ENCODE results near the gene STAT4. TPM values are rescaled to one million over a fixed set of nuclear protein-coding genes. Genes with fewer than 3 reads are reported as not detected.

Gene STAT4
- polyA plus RNA-seq, 2 donors = 0.67 to 0.75 TPM

GRCh38 chr2:191112448-191112901, 38.3 kb downstream of the STAT4 start:
- Histone ChIP-seq H3K4me3 (ENCODE audit: low read depth in 1 of 2, low read length in 2 of 2) (no peak overlapping the region), H3K4me1 (ENCODE audit: control insufficient read depth in 2 of 2, insufficient read depth in 2 of 2, low read length in 1 of 2) (no peaks in the 10 kb centered on the region), H3K36me3 (ENCODE audit: control insufficient read depth in 2 of 2, insufficient read depth in 2 of 2, low read length in 1 of 2) (no peaks in the 10 kb centered on the region), H3K9me3 (ENCODE audit: control insufficient read depth in 2 of 2, insufficient read depth in 1 of 2, low read depth in 1 of 2, low read length in 1 of 2) (no peaks in the 10 kb centered on the region), H3K27ac (ENCODE audit: low read depth in 2 of 2, low read length in 1 of 2) (no peak overlapping the region), H3K27me3 (ENCODE audit: control insufficient read depth in 1 of 2, insufficient read depth in 2 of 2, low read length in 2 of 2) (peaks cover 0 to 3% of the 10 kb centered on the region in 2 donors)
- WGBS, 2 donors = 77 to 85% methylated on average over 4 of the region's 4 CpGs

DNA sequence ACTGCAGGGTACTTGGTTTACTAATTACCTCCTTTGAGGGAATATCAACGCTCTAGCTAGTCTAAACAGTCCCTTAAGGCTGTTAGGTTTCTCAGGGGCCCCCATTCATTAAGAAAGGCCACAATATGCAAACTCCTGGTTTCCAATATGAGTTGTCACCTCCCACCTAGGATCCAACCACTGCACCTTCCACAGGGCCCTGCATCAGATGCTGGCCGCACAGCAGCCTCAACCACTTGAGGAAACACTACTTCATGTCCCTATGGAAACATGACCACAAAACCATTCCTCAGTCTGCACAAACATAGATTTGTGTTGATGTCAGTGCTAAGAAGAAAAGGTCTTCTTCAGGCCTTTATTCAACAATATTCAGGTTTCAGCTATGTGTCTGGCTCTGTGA, 40.9 kb downstream of the STAT4 start:
- H3K4me1 ChIP-seq (ENCODE audit: control insufficient read depth in 2 of 2, insufficient read depth in 2 of 2, low read length in 1 of 2) = no peaks in the 10 kb centered on the region
- H3K27ac ChIP-seq (ENCODE audit: low read depth in 2 of 2, low read length in 1 of 2) = no peak overlapping the region
- H3K27me3 ChIP-seq (ENCODE audit: control insufficient read depth in 1 of 2, insufficient read depth in 2 of 2, low read length in 2 of 2) = peaks cover 0 to 3% of the 10 kb centered on the region in 2 donors
- H3K9me3 ChIP-seq (ENCODE audit: control insufficient read depth in 2 of 2, insufficient read depth in 1 of 2, low read depth in 1 of 2, low read length in 1 of 2) = no peaks in the 10 kb centered on the region
- no peak overlapping the region for H3K4me3 ChIP-seq (ENCODE audit: low read depth in 1 of 2, low read length in 2 of 2)
- 82 to 88% methylated on average over 2 of the region's 2 CpGs for WGBS, 2 donors
- H3K36me3 ChIP-seq (ENCODE audit: control insufficient read depth in 2 of 2, insufficient read depth in 2 of 2, low read length in 1 of 2) = no peaks in the 10 kb centered on the region

GRCh38 chr2:191108331-191108730, 42.5 kb downstream of the STAT4 start:
- Histone ChIP-seq H3K36me3 (ENCODE audit: control insufficient read depth in 2 of 2, insufficient read depth in 2 of 2, low read length in 1 of 2) (no peaks in the 10 kb centered on the region), H3K9me3 (ENCODE audit: control insufficient read depth in 2 of 2, insufficient read depth in 1 of 2, low read depth in 1 of 2, low read length in 1 of 2) (no peaks in the 10 kb centered on the region), H3K4me1 (ENCODE audit: control insufficient read depth in 2 of 2, insufficient read depth in 2 of 2, low read length in 1 of 2) (no peaks in the 10 kb centered on the region), H3K27ac (ENCODE audit: low read depth in 2 of 2, low read length in 1 of 2) (no peak overlapping the region), H3K4me3 (ENCODE audit: low read depth in 1 of 2, low read length in 2 of 2) (no peak overlapping the region), H3K27me3 (ENCODE audit: control insufficient read depth in 1 of 2, insufficient read depth in 2 of 2, low read length in 2 of 2) (no peaks in the 10 kb centered on the region)
- WGBS, 2 donors = 53 to 59% methylated on average over 4 of the region's 4 CpGs

DNA sequence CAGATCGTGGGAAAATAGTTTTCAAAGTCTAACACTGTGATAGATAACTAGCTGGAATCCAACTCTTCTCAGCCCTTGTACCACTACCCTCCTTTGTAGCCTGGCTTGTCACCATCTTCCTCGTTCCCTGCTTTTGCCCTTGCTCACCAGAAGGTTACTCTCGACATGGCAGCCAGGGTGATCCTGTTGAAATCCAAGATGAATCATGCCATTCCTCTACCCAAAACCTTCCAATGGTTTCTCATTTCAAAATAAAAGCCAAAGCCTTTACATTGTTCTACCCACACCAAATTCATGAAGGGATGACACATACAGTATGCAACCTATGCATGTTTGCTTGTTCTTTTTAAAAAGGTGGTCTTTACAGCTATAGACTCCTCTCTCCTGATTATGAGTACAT, 45.7 kb downstream of the STAT4 start:
- WGBS, 2 donors = 60 to 69% methylated on average over 3 of the region's 3 CpGs
- no peak overlapping the region for H3K4me3 ChIP-seq (ENCODE audit: low read depth in 1 of 2, low read length in 2 of 2)
- H3K4me1 ChIP-seq (ENCODE audit: control insufficient read depth in 2 of 2, insufficient read depth in 2 of 2, low read length in 1 of 2) = no peaks in the 10 kb centered on the region
- H3K9me3 ChIP-seq (ENCODE audit: control insufficient read depth in 2 of 2, insufficient read depth in 1 of 2, low read depth in 1 of 2, low read length in 1 of 2) = no peaks in the 10 kb centered on the region
- no peak overlapping the region for H3K27ac ChIP-seq (ENCODE audit: low read depth in 2 of 2, low read length in 1 of 2)
- H3K27me3 ChIP-seq (ENCODE audit: control insufficient read depth in 1 of 2, insufficient read depth in 2 of 2, low read length in 2 of 2) = no peaks in the 10 kb centered on the region
- H3K36me3 ChIP-seq (ENCODE audit: control insufficient read depth in 2 of 2, insufficient read depth in 2 of 2, low read length in 1 of 2) = no peaks in the 10 kb centered on the region

- Histone ChIP-seq H3K27me3 (ENCODE audit: control insufficient read depth in 1 of 2, insufficient read depth in 2 of 2, low read length in 2 of 2) (no peaks in the 10 kb centered on the region), H3K4me1 (ENCODE audit: control insufficient read depth in 2 of 2, insufficient read depth in 2 of 2, low read length in 1 of 2) (no peaks in the 10 kb centered on the region), H3K9me3 (ENCODE audit: control insufficient read depth in 2 of 2, insufficient read depth in 1 of 2, low read depth in 1 of 2, low read length in 1 of 2) (no peaks in the 10 kb centered on the region), H3K4me3 (ENCODE audit: low read depth in 1 of 2, low read length in 2 of 2) (no peak overlapping the region), H3K36me3 (ENCODE audit: control insufficient read depth in 2 of 2, insufficient read depth in 2 of 2, low read length in 1 of 2) (no peaks in the 10 kb centered on the region), H3K27ac (ENCODE audit: low read depth in 2 of 2, low read length in 1 of 2) (no peak overlapping the region)
- 78 to 82% methylated on average over 1 of the region's 1 CpG for WGBS, 2 donors
These were observed 47.0 kb downstream of the STAT4 start for GRCh38 chr2:191103774-191104173.

DNA sequence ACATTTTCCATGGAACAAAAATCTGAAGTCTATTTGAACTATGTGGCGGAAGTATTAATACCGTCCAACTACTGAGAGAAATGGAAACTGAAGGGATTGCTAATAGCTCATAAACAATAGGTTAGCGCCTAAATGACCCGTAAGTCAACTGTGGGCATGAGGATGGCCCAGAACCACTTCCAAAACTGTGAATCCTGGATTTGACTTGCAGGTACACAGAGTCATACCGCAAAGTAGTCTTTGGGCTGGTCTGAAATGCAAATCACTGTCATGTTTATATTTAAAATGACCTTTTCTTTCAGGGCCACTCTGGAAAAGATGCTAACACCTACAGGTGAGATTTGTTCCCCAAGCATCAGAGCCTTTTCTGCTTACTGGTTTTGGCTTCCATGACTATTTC, 50.6 kb downstream of the STAT4 start:
- Histone ChIP-seq H3K4me3 (ENCODE audit: low read depth in 1 of 2, low read length in 2 of 2) (no peak overlapping the region), H3K36me3 (ENCODE audit: control insufficient read depth in 2 of 2, insufficient read depth in 2 of 2, low read length in 1 of 2) (no peaks in the 10 kb centered on the region), H3K27ac (ENCODE audit: low read depth in 2 of 2, low read length in 1 of 2) (no peak overlapping the region), H3K27me3 (ENCODE audit: control insufficient read depth in 1 of 2, insufficient read depth in 2 of 2, low read length in 2 of 2) (no peaks in the 10 kb centered on the region), H3K9me3 (ENCODE audit: control insufficient read depth in 2 of 2, insufficient read depth in 1 of 2, low read depth in 1 of 2, low read length in 1 of 2) (no peaks in the 10 kb centered on the region), H3K4me1 (ENCODE audit: control insufficient read depth in 2 of 2, insufficient read depth in 2 of 2, low read length in 1 of 2) (no peaks in the 10 kb centered on the region)
- WGBS, 2 donors = 92 to 94% methylated on average over 5 of the region's 5 CpGs

GRCh38 chr2:191087311-191087710, 63.5 kb downstream of the STAT4 start:
- Histone ChIP-seq H3K27me3 (ENCODE audit: control insufficient read depth in 1 of 2, insufficient read depth in 2 of 2, low read length in 2 of 2) (no peaks in the 10 kb centered on the region), H3K36me3 (ENCODE audit: control insufficient read depth in 2 of 2, insufficient read depth in 2 of 2, low read length in 1 of 2) (no peaks in the 10 kb centered on the region), H3K4me3 (ENCODE audit: low read depth in 1 of 2, low read length in 2 of 2) (no peak overlapping the region), H3K27ac (ENCODE audit: low read depth in 2 of 2, low read length in 1 of 2) (no peak overlapping the region), H3K4me1 (ENCODE audit: control insufficient read depth in 2 of 2, insufficient read depth in 2 of 2, low read length in 1 of 2) (no peaks in the 10 kb centered on the region), H3K9me3 (ENCODE audit: control insufficient read depth in 2 of 2, insufficient read depth in 1 of 2, low read depth in 1 of 2, low read length in 1 of 2) (no peaks in the 10 kb centered on the region)
- 99 to 100% methylated on average over 2 of the region's 2 CpGs for WGBS, 2 donors

DNA sequence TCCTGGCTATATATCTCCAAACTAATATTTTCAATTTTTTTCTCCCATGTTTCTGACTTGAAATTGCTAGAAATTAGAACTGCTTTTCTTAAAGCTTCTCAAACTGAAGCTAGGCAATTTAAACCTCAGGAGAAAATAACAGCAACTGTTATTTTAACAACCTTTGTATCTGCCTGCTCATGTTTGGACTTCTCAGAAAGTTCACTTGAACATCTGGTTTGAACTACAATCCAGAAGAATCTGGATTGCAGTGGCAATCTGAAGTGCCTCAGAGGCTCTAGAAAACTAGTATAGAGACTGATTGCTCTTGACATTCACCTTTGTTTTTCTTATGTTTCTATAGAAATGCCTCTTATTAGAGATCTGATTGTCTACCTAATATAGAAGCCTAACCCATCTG, 64.1 kb downstream of the STAT4 start:
- H3K27me3 ChIP-seq (ENCODE audit: control insufficient read depth in 1 of 2, insufficient read depth in 2 of 2, low read length in 2 of 2) = no peaks in the 10 kb centered on the region
- H3K27ac ChIP-seq (ENCODE audit: low read depth in 2 of 2, low read length in 1 of 2) = no peak overlapping the region
- H3K9me3 ChIP-seq (ENCODE audit: control insufficient read depth in 2 of 2, insufficient read depth in 1 of 2, low read depth in 1 of 2, low read length in 1 of 2) = no peaks in the 10 kb centered on the region
- H3K36me3 ChIP-seq (ENCODE audit: control insufficient read depth in 2 of 2, insufficient read depth in 2 of 2, low read length in 1 of 2) = no peaks in the 10 kb centered on the region
- H3K4me1 ChIP-seq (ENCODE audit: control insufficient read depth in 2 of 2, insufficient read depth in 2 of 2, low read length in 1 of 2) = no peaks in the 10 kb centered on the region
- H3K4me3 ChIP-seq (ENCODE audit: low read depth in 1 of 2, low read length in 2 of 2) = no peak overlapping the region

DNA sequence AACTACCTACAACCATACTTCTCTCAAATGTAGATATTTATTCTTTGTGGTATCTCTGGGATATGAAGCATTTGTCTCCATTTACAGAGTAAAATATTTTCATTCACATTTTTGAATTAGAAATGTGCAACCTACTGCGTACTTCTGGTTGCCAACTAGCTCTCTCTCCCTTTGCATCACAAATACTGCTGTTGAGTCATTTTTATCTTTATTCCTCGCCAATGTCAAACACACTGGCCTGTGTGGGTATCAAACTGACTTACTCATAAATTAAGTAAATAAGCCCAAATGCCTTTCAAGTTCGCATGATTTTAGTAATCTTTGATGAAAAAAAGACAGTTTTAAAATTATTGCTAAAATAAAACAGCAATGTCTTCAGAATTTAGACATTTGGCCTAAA, 67.3 kb downstream of the STAT4 start:
- no peaks in the 10 kb centered on the region for H3K9me3 ChIP-seq (ENCODE audit: control insufficient read depth in 2 of 2, insufficient read depth in 1 of 2, low read depth in 1 of 2, low read length in 1 of 2)
- WGBS, 2 donors = 87 to 91% methylated on average over 3 of the region's 3 CpGs
- H3K27me3 ChIP-seq (ENCODE audit: control insufficient read depth in 1 of 2, insufficient read depth in 2 of 2, low read length in 2 of 2) = no peaks in the 10 kb centered on the region
- no peak overlapping the region for H3K4me3 ChIP-seq (ENCODE audit: low read depth in 1 of 2, low read length in 2 of 2)
- no peak overlapping the region for H3K27ac ChIP-seq (ENCODE audit: low read depth in 2 of 2, low read length in 1 of 2)
- no peaks in the 10 kb centered on the region for H3K36me3 ChIP-seq (ENCODE audit: control insufficient read depth in 2 of 2, insufficient read depth in 2 of 2, low read length in 1 of 2)
- no peaks in the 10 kb centered on the region for H3K4me1 ChIP-seq (ENCODE audit: control insufficient read depth in 2 of 2, insufficient read depth in 2 of 2, low read length in 1 of 2)

DNA sequence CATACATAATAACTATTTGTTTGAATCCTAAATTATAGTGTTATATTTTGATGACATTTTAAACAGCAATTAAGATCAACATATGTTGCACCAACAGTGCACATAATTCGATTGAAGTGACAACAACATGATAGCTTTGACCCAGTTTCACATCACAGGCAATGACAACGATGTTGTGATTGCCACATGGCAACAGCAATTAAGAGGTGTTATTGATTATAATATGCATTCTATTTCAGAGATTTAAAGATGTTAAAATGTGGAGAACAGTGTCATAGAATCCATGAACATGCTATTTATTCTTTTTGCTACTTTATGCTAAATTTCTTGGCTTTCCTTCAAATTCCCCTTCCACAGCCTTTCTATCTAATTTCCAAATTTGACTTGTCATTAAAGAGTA, 68.5 kb downstream of the STAT4 start:
- Histone ChIP-seq H3K27me3 (ENCODE audit: control insufficient read depth in 1 of 2, insufficient read depth in 2 of 2, low read length in 2 of 2) (no peaks in the 10 kb centered on the region), H3K4me1 (ENCODE audit: control insufficient read depth in 2 of 2, insufficient read depth in 2 of 2, low read length in 1 of 2) (no peaks in the 10 kb centered on the region), H3K36me3 (ENCODE audit: control insufficient read depth in 2 of 2, insufficient read depth in 2 of 2, low read length in 1 of 2) (no peaks in the 10 kb centered on the region), H3K9me3 (ENCODE audit: control insufficient read depth in 2 of 2, insufficient read depth in 1 of 2, low read depth in 1 of 2, low read length in 1 of 2) (no peaks in the 10 kb centered on the region), H3K4me3 (ENCODE audit: low read depth in 1 of 2, low read length in 2 of 2) (no peak overlapping the region), H3K27ac (ENCODE audit: low read depth in 2 of 2, low read length in 1 of 2) (no peak overlapping the region)
- 77 to 86% methylated on average over 2 of the region's 2 CpGs for WGBS, 2 donors
